Panc1 (cell line): ENCODE results near the gene SPOCK1.

Experiments
- CTCF ChIP-seq: fragments of 450-650 bp; IDR thresholded peaks from 2 replicates; pipeline ENCODE4 v1.5.1; 2017; ENCODE audit warnings: mild to moderate bottlenecking
- POLR2AphosphoS5 ChIP-seq: IDR thresholded peaks from 2 replicates; pipeline ENCODE4 v1.6.1; 2012; ENCODE audit warnings: mild to moderate bottlenecking, low read depth, low read length, moderate library complexity
- SIN3A ChIP-seq: IDR thresholded peaks from 2 replicates; pipeline ENCODE4 v1.6.1; 2012; ENCODE audit warnings: low read depth, mild to moderate bottlenecking, low read length, moderate library complexity, borderline replicate concordance; ENCODE audit not compliant: insufficient read depth
- TCF7L2 ChIP-seq: IDR thresholded peaks from 2 replicates; pipeline ENCODE4 v1.6.1; 2011; ENCODE audit warnings: mild to moderate bottlenecking, low read depth, low read length, inconsistent platforms

- TF ChIP-seq CTCF: no peak
- no peak for TF ChIP-seq POLR2AphosphoS5
- TF ChIP-seq SIN3A: no peak
- no peak for TF ChIP-seq TCF7L2
These were observed 312.2 kb downstream of the SPOCK1 start for GRCh38 chr5:137186759-137187461.
